ENCODE results near the gene LZTR1. TPM values are rescaled to one million over a fixed set of nuclear protein-coding genes. Genes with fewer than 3 reads are reported as not detected.

LZTR1 gene
- total and polyA plus RNA-seq, 10 of the 15 experiments (the other 5 are each of a cell fraction or from before 2014, with no cell fraction given) = 0.82 to 50.3 (median 19.3) TPM

DNA sequence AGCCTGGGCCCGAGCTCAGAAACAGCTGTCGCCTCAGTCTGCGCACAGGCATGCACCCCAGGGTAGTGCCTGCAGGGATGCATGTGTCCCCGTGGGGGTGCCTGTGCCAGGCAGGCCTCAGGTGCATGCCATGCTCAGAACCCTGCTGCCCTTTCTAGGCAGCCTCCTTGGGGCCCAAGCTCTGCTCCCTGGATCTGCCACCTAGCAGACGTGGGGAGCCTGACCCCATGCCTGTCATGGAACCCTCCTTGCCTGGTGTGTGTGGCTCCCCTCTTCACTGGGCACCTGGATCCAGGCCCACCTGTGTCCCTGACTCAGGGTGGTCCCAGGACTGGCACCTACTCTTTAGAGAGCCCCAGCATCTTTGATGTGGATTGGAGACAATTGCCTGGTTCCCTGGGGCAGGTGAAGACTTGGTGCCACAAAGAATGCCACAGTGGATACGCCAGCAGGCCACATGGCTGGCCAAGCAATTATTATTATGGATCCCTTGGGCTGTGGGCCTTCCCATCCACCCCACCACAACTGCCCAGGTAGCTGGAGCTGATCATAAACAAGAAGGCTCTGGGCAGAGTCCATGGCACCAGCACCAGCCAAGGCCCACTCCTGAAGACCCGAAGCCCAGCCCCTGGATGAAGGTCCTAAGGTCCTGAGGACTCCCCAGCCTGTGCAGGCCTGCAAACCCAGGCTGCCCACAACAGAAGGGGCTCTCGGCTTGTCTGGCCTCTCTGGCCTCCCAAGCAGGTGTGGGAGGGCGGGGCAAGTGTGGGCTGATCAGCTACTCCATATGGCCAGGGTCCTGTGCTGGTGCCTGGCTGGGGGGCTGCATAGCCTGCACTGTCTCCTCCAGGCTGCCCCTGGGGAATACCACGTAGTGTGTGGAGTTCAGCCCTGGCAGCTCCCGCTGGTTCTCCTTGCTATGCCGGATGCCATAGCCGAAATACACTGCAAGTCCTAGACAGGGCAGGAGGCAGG, 46.5 kb downstream of the LZTR1 start:
- POLR2A ChIA-PET = no interaction called here
- RAD21 ChIA-PET (ENCODE audit: unreplicated experiment) = no interaction called here
- Histone ChIP-seq H3K79me2 (ENCODE audit: control insufficient read depth, insufficient read depth, low read length) (no peaks in the 10 kb centered on the region), H3K27me3 (replicated peaks in 1 of 2; ENCODE audit: control insufficient read depth in 2 of 2, insufficient read depth in 2 of 2, low read length in 1 of 2) (no peaks in the 10 kb centered on the region; a peak in 1 of 4 replicates), H3K4me2 (ENCODE audit: control insufficient read depth, insufficient read depth) (no peak overlapping the region), H4K20me1 (ENCODE audit: control insufficient read depth, insufficient read depth) (no peaks in the 10 kb centered on the region), H3K4me1 (ENCODE audit: control insufficient read depth, insufficient read depth, low read length) (peaks cover 11% of the 10 kb centered on the region), H3K36me3 (ENCODE audit: control insufficient read depth in 2 of 2, insufficient read depth in 2 of 2, low read length in 1 of 2) (no peaks in the 10 kb centered on the region), H3K4me3 (no peak overlapping the region), H3K9ac (ENCODE audit: control insufficient read depth, insufficient read depth, low read length) (no peak overlapping the region), H3K9me3 (replicated peaks; ENCODE audit: control insufficient read depth, insufficient read depth, low read length) (no peaks in the 10 kb centered on the region), H2AFZ (ENCODE audit: control insufficient read depth, low read depth, low read length) (no peak overlapping the region), H3K27ac (ENCODE audit: control insufficient read depth, insufficient read depth) (no peak overlapping the region)
- in situ Hi-C loops (cut with MboI) = no loop called here
- intact Hi-C loops (cut with micrococcal nuclease; ENCODE audit: unreplicated experiment) = no loop called here
- 28% methylated on average over 13 of the region's 13 CpGs for WGBS (ENCODE audit: insufficient coverage, insufficient replicate concordance, low lambda C conversion rate, missing lambda C conversion rate)
- no peak for DNase-seq (ENCODE audit: low read depth, low spot score)
- FAIRE-seq = no peak
- no TSS peak for BruUV-seq (replicated peaks)
- SMC1A ChIA-PET (ENCODE audit: uncharacterized antibody, unreplicated experiment) = no interaction called here
- no peak for ATAC-seq
- CTCF ChIA-PET = no interaction called here
- TF ChIP-seq, protein P1, sequence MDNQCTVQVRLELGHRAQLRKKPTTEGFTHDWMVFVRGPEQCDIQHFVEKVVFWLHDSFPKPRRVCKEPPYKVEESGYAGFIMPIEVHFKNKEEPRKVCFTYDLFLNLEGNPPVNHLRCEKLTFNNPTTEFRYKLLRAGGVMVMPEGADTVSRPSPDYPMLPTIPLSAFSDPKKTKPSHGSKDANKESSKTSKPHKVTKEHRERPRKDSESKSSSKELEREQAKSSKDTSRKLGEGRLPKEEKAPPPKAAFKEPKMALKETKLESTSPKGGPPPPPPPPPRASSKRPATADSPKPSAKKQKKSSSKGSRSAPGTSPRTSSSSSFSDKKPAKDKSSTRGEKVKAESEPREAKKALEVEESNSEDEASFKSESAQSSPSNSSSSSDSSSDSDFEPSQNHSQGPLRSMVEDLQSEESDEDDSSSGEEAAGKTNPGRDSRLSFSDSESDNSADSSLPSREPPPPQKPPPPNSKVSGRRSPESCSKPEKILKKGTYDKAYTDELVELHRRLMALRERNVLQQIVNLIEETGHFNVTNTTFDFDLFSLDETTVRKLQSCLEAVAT (IDR thresholded peaks at IDR 0.05) = no peak
- TF ChIP-seq, protein P2, sequence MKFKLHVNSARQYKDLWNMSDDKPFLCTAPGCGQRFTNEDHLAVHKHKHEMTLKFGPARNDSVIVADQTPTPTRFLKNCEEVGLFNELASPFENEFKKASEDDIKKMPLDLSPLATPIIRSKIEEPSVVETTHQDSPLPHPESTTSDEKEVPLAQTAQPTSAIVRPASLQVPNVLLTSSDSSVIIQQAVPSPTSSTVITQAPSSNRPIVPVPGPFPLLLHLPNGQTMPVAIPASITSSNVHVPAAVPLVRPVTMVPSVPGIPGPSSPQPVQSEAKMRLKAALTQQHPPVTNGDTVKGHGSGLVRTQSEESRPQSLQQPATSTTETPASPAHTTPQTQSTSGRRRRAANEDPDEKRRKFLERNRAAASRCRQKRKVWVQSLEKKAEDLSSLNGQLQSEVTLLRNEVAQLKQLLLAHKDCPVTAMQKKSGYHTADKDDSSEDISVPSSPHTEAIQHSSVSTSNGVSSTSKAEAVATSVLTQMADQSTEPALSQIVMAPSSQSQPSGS (IDR thresholded peaks at IDR 0.05; ENCODE audit: low read length) = no peak
- TF ChIP-seq NBN (IDR thresholded peaks at IDR 0.05) = no peak
- TF ChIP-seq SREBF2 (IDR thresholded peaks at IDR 0.05; ENCODE audit: low read length) = no peak
- TF ChIP-seq, protein P3, sequence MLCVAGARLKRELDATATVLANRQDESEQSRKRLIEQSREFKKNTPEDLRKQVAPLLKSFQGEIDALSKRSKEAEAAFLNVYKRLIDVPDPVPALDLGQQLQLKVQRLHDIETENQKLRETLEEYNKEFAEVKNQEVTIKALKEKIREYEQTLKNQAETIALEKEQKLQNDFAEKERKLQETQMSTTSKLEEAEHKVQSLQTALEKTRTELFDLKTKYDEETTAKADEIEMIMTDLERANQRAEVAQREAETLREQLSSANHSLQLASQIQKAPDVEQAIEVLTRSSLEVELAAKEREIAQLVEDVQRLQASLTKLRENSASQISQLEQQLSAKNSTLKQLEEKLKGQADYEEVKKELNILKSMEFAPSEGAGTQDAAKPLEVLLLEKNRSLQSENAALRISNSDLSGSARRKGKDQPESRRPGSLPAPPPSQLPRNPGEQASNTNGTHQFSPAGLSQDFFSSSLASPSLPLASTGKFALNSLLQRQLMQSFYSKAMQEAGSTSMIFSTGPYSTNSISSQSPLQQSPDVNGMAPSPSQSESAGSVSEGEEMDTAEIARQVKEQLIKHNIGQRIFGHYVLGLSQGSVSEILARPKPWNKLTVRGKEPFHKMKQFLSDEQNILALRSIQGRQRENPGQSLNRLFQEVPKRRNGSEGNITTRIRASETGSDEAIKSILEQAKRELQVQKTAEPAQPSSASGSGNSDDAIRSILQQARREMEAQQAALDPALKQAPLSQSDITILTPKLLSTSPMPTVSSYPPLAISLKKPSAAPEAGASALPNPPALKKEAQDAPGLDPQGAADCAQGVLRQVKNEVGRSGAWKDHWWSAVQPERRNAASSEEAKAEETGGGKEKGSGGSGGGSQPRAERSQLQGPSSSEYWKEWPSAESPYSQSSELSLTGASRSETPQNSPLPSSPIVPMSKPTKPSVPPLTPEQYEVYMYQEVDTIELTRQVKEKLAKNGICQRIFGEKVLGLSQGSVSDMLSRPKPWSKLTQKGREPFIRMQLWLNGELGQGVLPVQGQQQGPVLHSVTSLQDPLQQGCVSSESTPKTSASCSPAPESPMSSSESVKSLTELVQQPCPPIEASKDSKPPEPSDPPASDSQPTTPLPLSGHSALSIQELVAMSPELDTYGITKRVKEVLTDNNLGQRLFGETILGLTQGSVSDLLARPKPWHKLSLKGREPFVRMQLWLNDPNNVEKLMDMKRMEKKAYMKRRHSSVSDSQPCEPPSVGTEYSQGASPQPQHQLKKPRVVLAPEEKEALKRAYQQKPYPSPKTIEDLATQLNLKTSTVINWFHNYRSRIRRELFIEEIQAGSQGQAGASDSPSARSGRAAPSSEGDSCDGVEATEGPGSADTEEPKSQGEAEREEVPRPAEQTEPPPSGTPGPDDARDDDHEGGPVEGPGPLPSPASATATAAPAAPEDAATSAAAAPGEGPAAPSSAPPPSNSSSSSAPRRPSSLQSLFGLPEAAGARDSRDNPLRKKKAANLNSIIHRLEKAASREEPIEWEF (IDR thresholded peaks at IDR 0.05; ENCODE audit: insufficient replicate concordance, low read depth, low read length) = no peak
- TF ChIP-seq DPF2 (IDR thresholded peaks at IDR 0.05) = no peak
